Neural progenitor cell (in vitro differentiated cells): Measurements from ENCODE around the gene CABP4. TPM values are rescaled to one million over a fixed set of nuclear protein-coding genes. Genes with fewer than 3 reads are reported as not detected.

Source experiments
- DNase-seq: peaks from one replicate; pipeline ENCODE4 v3.0.0-alpha.2; 2016; ENCODE audit warnings: low spot score
- H2AFZ ChIP-seq: fragments of 200-600 bp; sonication (generic); replicated peaks from 2 replicates; pipeline ENCODE4 v1.6.1; 2016; ENCODE audit warnings: antibody characterized with exemption
- H3F3A ChIP-seq: fragments of 200-600 bp; sonication (generic); 2 replicates; pipeline ENCODE4 v1.6.1; 2016; ENCODE audit warnings: antibody characterized with exemption, low read depth
- H3K27ac ChIP-seq: fragments of 200-600 bp; sonication (generic); 2 replicates; pipeline ENCODE4 v1.5.1; 2016; ENCODE audit warnings: mild to moderate bottlenecking
- H3K27me3 ChIP-seq: fragments of 200-600 bp; sonication (generic); 2 replicates; pipeline ENCODE4 v1.6.1; 2016; ENCODE audit warnings: mild to moderate bottlenecking, moderate library complexity
- H3K36me3 ChIP-seq: fragments of 200-600 bp; sonication (generic); 2 replicates; pipeline ENCODE4 v1.5.1; 2016
- H3K4me1 ChIP-seq: fragments of 200-600 bp; sonication (generic); 2 replicates; pipeline ENCODE4 v1.6.1; 2016; ENCODE audit warnings: mixed run types
- H3K4me2 ChIP-seq: fragments of 200-600 bp; sonication (generic); 2 replicates; pipeline ENCODE4 v1.6.1; 2016
- H3K4me3 ChIP-seq: fragments of 200-600 bp; sonication (generic); 2 replicates; pipeline ENCODE4 v1.5.1; 2016
- H3K79me2 ChIP-seq: fragments of 200-600 bp; sonication (generic); 2 replicates; pipeline ENCODE4 v1.6.1; 2016; ENCODE audit warnings: low read depth
- H3K9ac ChIP-seq: fragments of 200-600 bp; sonication (generic); 2 replicates; pipeline ENCODE4 v1.6.1; 2016
- H3K9me3 ChIP-seq: fragments of 200-600 bp; sonication (generic); 2 replicates; pipeline ENCODE4 v1.5.1; 2016; ENCODE audit warnings: low read depth
- H4K20me1 ChIP-seq: fragments of 200-600 bp; sonication (generic); 2 replicates; pipeline ENCODE4 v1.6.1; 2016; ENCODE audit warnings: low read depth
- H3K27ac Mint-ChIP-seq: 3 replicates; pipeline ENCODE4 v1.8.0; 2021; ENCODE audit warnings: mixed read lengths
- H3K27me3 Mint-ChIP-seq: 2 replicates; pipeline ENCODE4 v1.8.0; 2022; ENCODE audit warnings: low read depth, mild to moderate bottlenecking, inconsistent platforms, moderate library complexity, mixed read lengths; ENCODE audit not compliant: insufficient read depth
- H3K36me3 Mint-ChIP-seq: 3 replicates; pipeline ENCODE4 v1.8.0; 2021; ENCODE audit warnings: mixed read lengths
- H3K4me1 Mint-ChIP-seq: 3 replicates; pipeline ENCODE4 v1.8.0; 2021; ENCODE audit warnings: mixed read lengths
- H3K4me3 Mint-ChIP-seq: 3 replicates; pipeline ENCODE4 v1.8.0; 2021; ENCODE audit warnings: mild to moderate bottlenecking, moderate library complexity, mixed read lengths
- H3K9me3 Mint-ChIP-seq: 3 replicates; pipeline ENCODE4 v1.8.0; 2020; ENCODE audit warnings: mixed read lengths
- EZH2 ChIP-seq: fragments of 200-600 bp; sonication (generic); IDR thresholded peaks from 2 replicates; pipeline ENCODE4 v1.6.1; 2017; ENCODE audit warnings: antibody characterized with exemption, mild to moderate bottlenecking, moderate library complexity
- EZH2phosphoT487 ChIP-seq: fragments of 200-600 bp; sonication (generic); IDR thresholded peaks from 2 replicates; pipeline ENCODE4 v1.6.1; 2017; ENCODE audit warnings: antibody characterized with exemption
- total RNA-seq: library from RNA; depleted of rRNA; stranded (reverse); fragments of >200 nt; gene quantifications from 2 replicates; pipeline ENCODE4 v1.2.3, GENCODE V29; 2015; ENCODE audit warnings: low replicate concordance
- TF ChIP-seq, protein P1 (sequence below): fragments of 200-600 bp; sonication (generic); IDR thresholded peaks from 2 replicates; pipeline ENCODE4 v1.5.1; 2017; ENCODE audit warnings: antibody characterized with exemption, mild to moderate bottlenecking

The CABP4 gene
- total RNA-seq, 1 donor from 2014 or later: not detected

- Mint-ChIP-seq H3K36me3 (peaks cover 15% of the 10 kb centered on the region), H3K27me3 (no peaks in the 10 kb centered on the region)
- no peaks in the 10 kb centered on the region for H3K36me3 ChIP-seq
Measured at GRCh38 chr11:67490727-67491065, 35.5 kb downstream of the CABP4 start.

GRCh38 chr11:67491276-67492068, 36.3 kb downstream of the CABP4 start:
- no peaks in the 10 kb centered on the region for H3K9me3 ChIP-seq
- no peak overlapping the region for H3K9ac ChIP-seq
- no peak overlapping the region for H3K4me3 Mint-ChIP-seq
- no peak overlapping the region for H3K4me3 ChIP-seq
- peaks cover 7% of the 10 kb centered on the region for H3K4me1 Mint-ChIP-seq
- no peak for DNase-seq
- no peaks in the 10 kb centered on the region for H3K36me3 ChIP-seq
- no peaks in the 10 kb centered on the region for H3F3A ChIP-seq
- H3K27ac ChIP-seq: no peak overlapping the region
- H3K27me3 ChIP-seq: no peaks in the 10 kb centered on the region
- H3K27me3 Mint-ChIP-seq: no peaks in the 10 kb centered on the region
- no peak for TF ChIP-seq EZH2phosphoT487
- TF ChIP-seq, protein P1, sequence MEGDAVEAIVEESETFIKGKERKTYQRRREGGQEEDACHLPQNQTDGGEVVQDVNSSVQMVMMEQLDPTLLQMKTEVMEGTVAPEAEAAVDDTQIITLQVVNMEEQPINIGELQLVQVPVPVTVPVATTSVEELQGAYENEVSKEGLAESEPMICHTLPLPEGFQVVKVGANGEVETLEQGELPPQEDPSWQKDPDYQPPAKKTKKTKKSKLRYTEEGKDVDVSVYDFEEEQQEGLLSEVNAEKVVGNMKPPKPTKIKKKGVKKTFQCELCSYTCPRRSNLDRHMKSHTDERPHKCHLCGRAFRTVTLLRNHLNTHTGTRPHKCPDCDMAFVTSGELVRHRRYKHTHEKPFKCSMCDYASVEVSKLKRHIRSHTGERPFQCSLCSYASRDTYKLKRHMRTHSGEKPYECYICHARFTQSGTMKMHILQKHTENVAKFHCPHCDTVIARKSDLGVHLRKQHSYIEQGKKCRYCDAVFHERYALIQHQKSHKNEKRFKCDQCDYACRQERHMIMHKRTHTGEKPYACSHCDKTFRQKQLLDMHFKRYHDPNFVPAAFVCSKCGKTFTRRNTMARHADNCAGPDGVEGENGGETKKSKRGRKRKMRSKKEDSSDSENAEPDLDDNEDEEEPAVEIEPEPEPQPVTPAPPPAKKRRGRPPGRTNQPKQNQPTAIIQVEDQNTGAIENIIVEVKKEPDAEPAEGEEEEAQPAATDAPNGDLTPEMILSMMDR: no peak
- no peak for TF ChIP-seq EZH2
- peak overlapping the region; percentile 96 for H3K27ac Mint-ChIP-seq
- peaks cover 10% of the 10 kb centered on the region for H3K36me3 Mint-ChIP-seq
- no peaks in the 10 kb centered on the region for H3K79me2 ChIP-seq
- H3K9me3 Mint-ChIP-seq: no peaks in the 10 kb centered on the region
- no peak overlapping the region for H2AFZ ChIP-seq
- no peak overlapping the region for H3K4me2 ChIP-seq
- no peaks in the 10 kb centered on the region for H3K4me1 ChIP-seq
- no peaks in the 10 kb centered on the region for H4K20me1 ChIP-seq

More at GRCh38 chr11:67490727-67491065, 35.5 kb downstream of the CABP4 start:
- no peaks in the 10 kb centered on the region for H3K9me3 ChIP-seq
- no peak overlapping the region for H3K4me3 ChIP-seq
- H3K4me2 ChIP-seq: no peak overlapping the region
- no peaks in the 10 kb centered on the region for H3F3A ChIP-seq
- no peaks in the 10 kb centered on the region for H3K9me3 Mint-ChIP-seq
- TF ChIP-seq EZH2phosphoT487 (no peak), EZH2 (no peak)
- TF ChIP-seq, protein P1: no peak
- H2AFZ ChIP-seq: no peak overlapping the region
- peak overlapping the region; percentile 96 for H3K27ac Mint-ChIP-seq
- no peak for DNase-seq
- no peaks in the 10 kb centered on the region for H3K27me3 ChIP-seq
- H4K20me1 ChIP-seq: no peaks in the 10 kb centered on the region
- H3K4me1 ChIP-seq: no peaks in the 10 kb centered on the region
- H3K9ac ChIP-seq: no peak overlapping the region
- peaks cover 13% of the 10 kb centered on the region for H3K4me1 Mint-ChIP-seq
- H3K4me3 Mint-ChIP-seq: no peak overlapping the region
- H3K79me2 ChIP-seq: no peaks in the 10 kb centered on the region
- H3K27ac ChIP-seq: no peak overlapping the region

DNA sequence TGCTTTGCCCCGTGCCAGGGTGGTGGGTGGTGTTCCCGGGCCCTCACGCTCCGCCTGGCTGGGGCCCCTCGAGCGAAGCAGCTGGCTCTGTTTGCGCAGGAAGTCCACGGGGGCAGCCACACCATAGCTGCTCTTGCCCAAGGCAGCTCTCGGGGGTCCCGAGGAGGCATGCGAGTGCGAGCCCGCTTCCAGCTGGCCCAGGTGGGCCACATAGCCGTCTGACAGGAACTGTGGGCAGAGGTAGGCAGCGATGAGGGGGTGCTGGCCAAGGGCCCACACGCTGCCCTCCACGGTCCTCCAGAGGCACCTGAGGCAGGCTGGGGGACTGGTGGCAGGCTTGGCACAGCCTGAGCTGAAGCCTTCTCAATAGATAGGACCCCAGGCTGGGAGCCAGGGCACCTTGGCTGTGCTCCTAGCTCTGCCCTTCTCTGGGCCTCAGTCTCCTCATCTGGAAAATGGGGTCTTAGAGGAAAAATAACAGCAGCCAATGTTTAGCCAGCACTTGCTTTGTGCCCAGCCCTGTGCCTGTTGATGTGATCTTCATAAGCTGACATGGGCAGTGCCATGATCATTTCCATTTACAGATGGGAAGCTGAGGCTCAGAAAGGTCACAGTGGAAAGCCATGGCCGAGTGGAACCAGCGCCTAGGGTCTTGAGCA, 37.0 kb downstream of the CABP4 start:
- Mint-ChIP-seq H3K9me3 (no peaks in the 10 kb centered on the region), H3K27ac (no peak overlapping the region), H3K27me3 (no peaks in the 10 kb centered on the region), H3K36me3 (peaks cover 10% of the 10 kb centered on the region), H3K4me3 (no peak overlapping the region), H3K4me1 (peaks cover 7% of the 10 kb centered on the region)
- Histone ChIP-seq H3K27ac (no peak overlapping the region), H3K4me1 (no peaks in the 10 kb centered on the region), H3K4me2 (no peak overlapping the region), H3K9ac (no peak overlapping the region), H2AFZ (no peak overlapping the region), H3K79me2 (no peaks in the 10 kb centered on the region), H3K36me3 (no peaks in the 10 kb centered on the region), H3K27me3 (no peaks in the 10 kb centered on the region), H3K9me3 (no peaks in the 10 kb centered on the region), H3F3A (no peaks in the 10 kb centered on the region), H3K4me3 (no peak overlapping the region), H4K20me1 (no peaks in the 10 kb centered on the region)
- DNase-seq: no peak
- TF ChIP-seq, protein P1: no peak
